WI38 (cell line): ENCODE data around the gene EEF1AKMT2.

Experiments used
- H3K4me3 ChIP-seq: 2 replicates; pipeline ENCODE4 v1.5.1; 2011; ENCODE audit warnings: low read depth, mild to moderate bottlenecking, control low read depth, low read length
- TF ChIP-seq, protein P1 (sequence below): IDR thresholded peaks from 2 replicates; pipeline ENCODE4 v1.5.1; 2012; ENCODE audit warnings: low read depth, mild to moderate bottlenecking, control low read depth, low read length

Gene EEF1AKMT2

GRCh38 chr10:124791547-124792348 lies at the start of gene EEF1AKMT2:
Gene EEF1AKMT2 (minus strand): TSS chr10:124791887. CDS start chr10:124791833, 54 bp downstream.
- TF ChIP-seq, protein P1, sequence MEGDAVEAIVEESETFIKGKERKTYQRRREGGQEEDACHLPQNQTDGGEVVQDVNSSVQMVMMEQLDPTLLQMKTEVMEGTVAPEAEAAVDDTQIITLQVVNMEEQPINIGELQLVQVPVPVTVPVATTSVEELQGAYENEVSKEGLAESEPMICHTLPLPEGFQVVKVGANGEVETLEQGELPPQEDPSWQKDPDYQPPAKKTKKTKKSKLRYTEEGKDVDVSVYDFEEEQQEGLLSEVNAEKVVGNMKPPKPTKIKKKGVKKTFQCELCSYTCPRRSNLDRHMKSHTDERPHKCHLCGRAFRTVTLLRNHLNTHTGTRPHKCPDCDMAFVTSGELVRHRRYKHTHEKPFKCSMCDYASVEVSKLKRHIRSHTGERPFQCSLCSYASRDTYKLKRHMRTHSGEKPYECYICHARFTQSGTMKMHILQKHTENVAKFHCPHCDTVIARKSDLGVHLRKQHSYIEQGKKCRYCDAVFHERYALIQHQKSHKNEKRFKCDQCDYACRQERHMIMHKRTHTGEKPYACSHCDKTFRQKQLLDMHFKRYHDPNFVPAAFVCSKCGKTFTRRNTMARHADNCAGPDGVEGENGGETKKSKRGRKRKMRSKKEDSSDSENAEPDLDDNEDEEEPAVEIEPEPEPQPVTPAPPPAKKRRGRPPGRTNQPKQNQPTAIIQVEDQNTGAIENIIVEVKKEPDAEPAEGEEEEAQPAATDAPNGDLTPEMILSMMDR = no peak

DNA sequence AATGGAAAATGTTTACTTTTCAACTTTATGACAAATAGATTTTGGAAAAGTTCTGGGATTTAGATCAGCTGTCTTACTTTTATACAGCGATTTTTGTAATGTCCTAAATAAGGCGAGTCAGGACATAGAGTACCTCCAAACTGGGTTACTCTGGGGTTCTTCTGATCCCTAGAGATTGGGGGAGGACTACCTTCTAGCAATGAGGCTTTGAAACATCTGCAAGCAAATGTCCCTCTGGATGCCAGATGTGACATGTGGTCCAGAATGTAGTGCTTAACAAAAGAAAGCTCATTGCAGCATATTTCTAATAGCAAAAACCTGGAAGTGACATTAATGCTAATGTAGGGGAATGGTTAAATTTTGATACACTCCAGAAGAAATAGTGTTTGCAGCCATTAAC lies 46.0 kb upstream of the EEF1AKMT2 start:
- H3K4me3 ChIP-seq = no peak overlapping the region
- TF ChIP-seq, protein P1 = no peak

More at GRCh38 chr10:124791547-124792348, at the start of gene EEF1AKMT2:
- peak within 1 kb of the TSS; percentile 91 for H3K4me3 ChIP-seq

- H3K4me3 ChIP-seq = no peak overlapping the region
- TF ChIP-seq, protein P1 = no peak
These were observed 39.4 kb upstream of the EEF1AKMT2 start for GRCh38 chr10:124831116-124831515.

DNA sequence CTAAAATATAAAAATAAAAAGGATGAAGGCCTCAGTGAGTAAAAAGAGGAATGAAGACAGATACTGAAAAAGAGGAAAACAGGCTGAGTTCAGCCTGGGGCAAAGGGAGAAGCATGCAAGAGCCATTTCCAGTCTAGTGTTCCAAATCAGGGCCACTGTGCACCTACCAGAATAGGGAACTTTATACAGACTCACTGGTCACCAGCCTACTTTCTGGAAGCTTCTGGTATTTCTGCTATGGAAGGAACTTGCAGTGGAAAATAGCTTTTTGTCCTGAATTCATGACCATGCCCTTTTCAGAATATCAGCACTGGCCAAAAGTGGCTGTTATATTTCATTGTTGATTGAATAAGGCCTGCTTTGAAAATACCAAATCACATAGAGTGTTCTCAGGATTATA lies 38.8 kb upstream of the EEF1AKMT2 start:
- TF ChIP-seq, protein P1 = no peak
- no peak overlapping the region for H3K4me3 ChIP-seq

DNA sequence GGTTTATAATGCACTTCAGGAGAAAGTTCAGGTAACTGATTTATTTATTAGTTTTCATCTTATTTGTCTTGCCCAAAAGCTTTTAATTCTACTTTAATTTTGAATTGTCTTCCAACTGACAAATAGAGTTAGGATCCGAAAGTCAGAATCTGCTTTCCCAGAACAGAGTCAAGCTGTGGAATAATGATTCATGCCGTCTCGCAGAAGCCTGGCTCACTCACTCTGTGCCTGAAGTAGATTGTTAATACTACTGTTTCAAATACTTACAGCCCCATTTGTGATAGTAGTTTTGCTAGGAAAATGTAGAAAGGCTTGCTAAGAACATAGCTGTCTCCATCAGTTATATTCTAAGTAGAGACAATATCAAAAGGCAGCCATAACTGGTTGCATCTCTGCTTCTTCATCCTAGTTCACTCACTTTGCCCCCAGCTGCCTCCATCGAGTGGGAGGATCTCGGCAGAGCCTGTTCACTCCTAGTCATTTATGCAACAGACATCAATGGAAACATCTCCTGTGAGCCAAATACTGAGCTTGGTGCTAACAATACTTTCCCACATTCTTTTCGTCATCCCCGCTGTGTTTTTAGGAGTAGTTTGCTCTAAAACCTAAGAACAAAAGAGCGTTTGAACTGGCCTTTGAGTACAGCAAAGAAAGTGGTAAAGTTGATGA lies 37.9 kb upstream of the EEF1AKMT2 start:
- TF ChIP-seq, protein P1 = no peak
- no peak overlapping the region for H3K4me3 ChIP-seq

- H3K4me3 ChIP-seq = no peak overlapping the region
- TF ChIP-seq, protein P1 = no peak
These were observed 35.8 kb upstream of the EEF1AKMT2 start for GRCh38 chr10:124827474-124827873.

GRCh38 chr10:124826262-124826661 lies 34.6 kb upstream of the EEF1AKMT2 start:
- TF ChIP-seq, protein P1 = no peak
- no peak overlapping the region for H3K4me3 ChIP-seq
